NCI-H748 treated with DMSO at 0.1 percent for 48 hours (cell line): ENCODE results near the gene SURF4.
"Not testable (repeated sequence)": the region's sequence is repeated elsewhere in the genome, so short reads cannot be mapped to it uniquely, and the experiment has no call there.

Experiments
- DNase-seq: peaks from one replicate; lab custom pipeline; 2025; lab: John Stamatoyannopoulos, UW

SURF4 gene

GRCh38 chr9:133397370-133397769 lies 21.5 kb upstream of the SURF4 start:
- no peak for DNase-seq

DNA sequence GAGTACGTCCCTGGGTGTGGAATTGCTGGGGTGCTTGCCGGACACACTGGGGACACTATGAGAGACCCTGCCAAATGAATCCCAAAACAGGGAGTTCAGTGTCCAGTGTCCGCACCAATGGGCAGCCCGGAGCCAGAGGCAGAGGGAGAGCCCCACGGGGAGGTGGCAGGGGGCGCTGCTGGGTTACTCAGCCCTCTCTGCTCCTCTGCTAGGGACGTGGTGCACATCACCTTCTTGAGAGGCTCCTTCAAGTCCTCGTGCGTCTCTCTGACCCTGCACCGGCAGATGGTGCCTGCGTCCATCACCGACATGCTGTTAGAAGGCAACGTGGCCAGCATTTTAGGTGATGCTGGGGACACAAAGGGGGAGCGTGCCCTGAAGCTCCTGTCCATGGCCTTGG lies 21.1 kb upstream of the SURF4 start:
- no peak for DNase-seq

DNA sequence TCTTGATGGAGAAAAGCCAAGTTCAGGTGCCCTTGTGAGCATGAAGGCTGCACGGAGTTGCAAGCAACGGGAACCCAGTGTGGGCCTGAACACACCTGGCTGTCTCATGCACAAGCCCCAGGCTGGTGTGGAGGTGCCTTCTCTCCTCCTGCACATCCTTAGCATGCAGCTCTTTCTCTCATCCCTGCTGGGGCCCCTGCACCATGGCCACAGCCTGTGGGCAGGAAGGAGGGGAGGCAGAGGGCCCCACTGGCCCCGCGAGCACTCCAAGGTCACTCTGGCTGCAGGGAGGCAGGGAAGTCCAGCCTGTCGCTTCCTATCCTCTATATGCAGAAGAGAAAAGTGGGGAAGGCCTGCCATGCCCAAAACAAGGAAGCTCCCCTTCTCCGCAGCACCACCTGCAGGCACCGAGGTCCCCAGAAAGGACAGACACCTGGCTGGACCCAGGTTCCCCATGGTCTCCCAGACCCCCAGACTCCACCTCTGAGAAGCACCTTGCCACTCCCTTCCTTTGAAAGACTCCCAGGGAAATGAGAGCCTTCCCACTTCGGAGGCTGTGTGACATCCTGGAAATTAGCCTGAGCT lies 18.9 kb upstream of the SURF4 start:
- no peak for DNase-seq

DNA sequence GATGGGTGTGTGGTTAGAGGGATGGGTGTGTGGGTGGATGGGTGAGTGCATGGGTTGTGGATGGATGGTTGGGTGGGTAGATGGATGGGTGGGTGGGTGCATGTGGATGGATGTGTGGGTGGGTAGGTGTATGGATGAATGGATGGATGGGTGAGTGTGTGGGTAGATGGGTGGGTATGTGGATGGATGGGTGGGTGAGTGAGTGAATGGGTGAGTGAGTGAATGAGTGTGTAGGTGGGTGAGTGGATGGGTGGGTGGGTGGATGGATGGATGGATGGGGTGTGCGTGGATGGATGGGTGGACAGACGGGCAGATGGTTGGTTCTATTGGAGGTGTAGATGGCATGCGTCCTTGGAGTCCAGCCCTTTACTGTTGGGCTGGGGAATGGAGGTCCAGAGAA lies 17.5 kb upstream of the SURF4 start:
- DNase-seq = no peak

GRCh38 chr9:133392308-133392707 lies 16.4 kb upstream of the SURF4 start:
- not testable (repeated sequence) for DNase-seq

DNA sequence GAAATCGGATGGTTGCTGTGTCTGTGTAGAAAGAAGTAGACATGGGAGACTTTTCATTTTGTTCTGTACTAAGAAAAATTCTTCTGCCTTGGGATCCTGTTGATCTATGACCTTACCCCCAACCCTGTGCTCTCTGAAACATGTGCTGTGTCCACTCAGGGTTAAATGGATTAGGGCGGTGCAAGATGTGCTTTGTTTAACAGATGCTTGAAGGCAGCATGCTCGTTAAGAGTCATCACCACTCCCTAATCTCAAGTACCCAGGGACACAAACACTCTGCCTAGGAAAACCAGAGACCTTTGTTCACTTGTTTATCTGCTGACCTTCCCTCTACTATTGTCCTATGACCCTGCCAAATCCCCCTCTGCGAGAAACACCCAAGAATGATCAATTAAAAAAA lies 15.6 kb upstream of the SURF4 start:
- not testable (repeated sequence) for DNase-seq

DNA sequence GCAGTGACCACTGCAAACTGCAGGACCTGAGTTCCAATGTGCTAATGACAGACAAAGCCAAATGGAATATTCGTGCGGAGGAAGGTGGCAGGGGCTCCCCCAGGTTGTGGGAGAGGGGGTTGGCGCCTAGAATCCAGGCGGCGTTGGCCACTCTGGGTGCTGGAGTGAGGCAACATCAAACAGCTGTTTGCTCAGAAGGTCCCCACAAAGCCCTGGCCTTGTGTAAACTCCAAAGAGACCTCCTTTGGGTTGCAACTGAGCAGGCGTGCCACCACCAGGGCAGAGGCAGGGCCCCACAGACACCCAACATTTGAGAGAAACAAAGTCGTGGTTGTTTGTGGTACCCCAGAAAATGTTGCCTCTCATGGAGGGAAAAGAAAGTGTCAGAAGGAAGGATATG lies 14.9 kb upstream of the SURF4 start:
- no peak for DNase-seq

GRCh38 chr9:133389562-133389961 lies 13.7 kb upstream of the SURF4 start:
- DNase-seq = no peak

GRCh38 chr9:133389025-133389557 lies 13.2 kb upstream of the SURF4 start:
- DNase-seq = no peak

- no peak for DNase-seq
Observed at GRCh38 chr9:133387680-133388079, 11.8 kb upstream of the SURF4 start.

DNA sequence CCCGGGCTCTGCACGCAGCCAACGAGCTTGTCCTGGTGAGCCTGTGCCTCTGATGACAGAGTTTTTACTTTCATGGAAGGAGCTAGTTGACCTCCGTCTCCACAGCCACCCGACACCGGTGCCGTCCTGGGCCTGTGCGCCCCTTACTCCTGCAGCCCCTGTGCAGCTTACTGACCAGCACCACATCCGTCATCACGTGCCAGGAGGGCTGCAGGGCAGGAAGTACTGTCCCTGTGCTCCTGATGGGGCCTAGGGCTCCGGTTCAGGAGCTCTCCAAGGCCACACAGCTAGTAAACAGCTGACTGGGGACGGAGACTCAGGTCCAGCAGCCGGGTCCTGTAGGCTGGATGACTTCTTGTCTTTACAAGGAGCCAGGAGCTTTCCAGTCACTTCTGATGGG lies 10.5 kb upstream of the SURF4 start:
- DNase-seq = no peak

GRCh38 chr9:133385452-133385851 lies 9.6 kb upstream of the SURF4 start:
- no peak for DNase-seq

- DNase-seq = no peak
Observed at GRCh38 chr9:133384736-133385321, 9.0 kb upstream of the SURF4 start.

- no peak for DNase-seq
Observed at GRCh38 chr9:133383438-133383837, 7.6 kb upstream of the SURF4 start.

DNA sequence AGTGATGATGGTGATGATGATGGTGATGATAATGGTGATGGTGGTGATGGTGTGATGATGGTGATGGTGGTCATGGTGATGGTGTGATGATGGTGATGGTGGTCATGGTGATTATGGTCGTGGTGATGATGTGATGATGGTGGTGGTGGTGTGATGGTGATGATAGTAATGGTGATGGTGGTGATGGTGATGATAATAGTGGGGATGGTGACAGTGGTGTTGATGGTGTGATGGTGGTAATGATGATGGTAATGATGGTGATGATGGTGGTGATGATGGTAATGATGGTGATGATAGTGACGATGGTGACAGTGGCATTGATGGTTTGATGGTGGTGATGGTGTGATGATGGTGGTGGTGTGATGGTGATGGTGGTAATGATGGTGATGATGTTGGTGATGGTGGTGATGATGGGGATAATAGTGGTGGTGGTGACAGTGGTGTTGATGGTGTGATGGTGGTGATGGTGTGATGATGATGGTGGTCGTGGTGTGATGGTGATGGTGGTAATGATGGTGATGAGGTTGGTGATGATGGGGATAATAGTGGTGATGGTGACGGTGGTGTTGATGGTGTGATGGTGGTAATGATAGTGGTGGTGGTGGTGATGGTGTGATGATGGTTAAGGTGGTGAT lies 6.8 kb upstream of the SURF4 start:
- no peak for DNase-seq

- no peak for DNase-seq
Observed at GRCh38 chr9:133380734-133381133, 4.9 kb upstream of the SURF4 start.

- no peak for DNase-seq
Observed at GRCh38 chr9:133379153-133380086, 3.6 kb upstream of the SURF4 start.

DNA sequence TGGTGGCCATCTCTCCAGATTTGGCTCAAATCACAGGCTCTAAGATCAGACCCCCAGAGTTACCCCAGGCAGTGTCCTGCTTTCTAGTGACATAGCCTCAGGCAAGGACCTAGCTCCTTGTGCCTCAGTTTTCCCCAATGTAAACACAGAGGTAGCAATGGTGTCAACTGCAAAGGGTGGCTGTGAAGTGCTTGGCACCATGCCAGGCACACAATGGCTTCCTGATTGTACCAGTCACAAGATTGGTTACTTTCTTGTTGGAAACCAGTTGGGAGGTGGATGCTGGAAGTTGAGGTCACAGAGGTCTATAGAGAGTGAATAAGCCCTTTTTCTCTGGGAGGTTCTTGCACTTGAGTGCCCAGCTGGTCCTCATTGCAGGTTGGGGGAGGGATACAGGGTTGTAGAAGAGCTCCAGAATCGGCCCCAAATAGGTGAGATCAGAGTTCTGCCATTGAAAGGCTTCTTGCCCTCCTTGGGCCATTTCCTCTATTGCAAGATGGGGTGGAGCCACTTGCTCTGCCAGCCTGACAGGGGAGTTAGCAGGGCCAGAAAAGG lies 2.6 kb upstream of the SURF4 start:
- no peak for DNase-seq

DNA sequence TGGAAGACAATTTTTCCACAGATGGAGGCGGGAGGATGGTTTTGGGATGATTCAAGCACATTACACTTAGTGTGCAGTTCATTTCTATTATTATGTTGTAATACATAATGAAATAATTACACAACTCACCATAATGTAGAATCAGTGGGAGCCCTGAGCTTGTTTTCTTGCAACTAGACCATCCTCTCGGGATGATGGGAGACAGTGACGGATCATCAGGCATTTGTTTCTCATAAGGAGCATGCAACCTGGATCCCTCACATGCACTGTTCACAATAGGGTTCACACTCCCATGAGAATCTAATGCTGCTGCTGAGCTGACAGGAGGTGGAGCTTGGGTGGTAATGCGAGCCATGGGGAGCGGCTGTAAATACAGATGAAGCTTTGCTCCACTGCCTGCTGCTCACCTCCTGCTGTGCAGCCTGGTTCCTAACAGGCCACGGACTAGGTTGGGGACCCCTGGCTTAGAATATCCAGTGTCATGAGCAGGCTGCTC lies 1.9 kb upstream of the SURF4 start:
- DNase-seq = no peak

GRCh38 chr9:133377280-133377679 lies 1.4 kb upstream of the SURF4 start:
- DNase-seq = not testable (repeated sequence)

DNA sequence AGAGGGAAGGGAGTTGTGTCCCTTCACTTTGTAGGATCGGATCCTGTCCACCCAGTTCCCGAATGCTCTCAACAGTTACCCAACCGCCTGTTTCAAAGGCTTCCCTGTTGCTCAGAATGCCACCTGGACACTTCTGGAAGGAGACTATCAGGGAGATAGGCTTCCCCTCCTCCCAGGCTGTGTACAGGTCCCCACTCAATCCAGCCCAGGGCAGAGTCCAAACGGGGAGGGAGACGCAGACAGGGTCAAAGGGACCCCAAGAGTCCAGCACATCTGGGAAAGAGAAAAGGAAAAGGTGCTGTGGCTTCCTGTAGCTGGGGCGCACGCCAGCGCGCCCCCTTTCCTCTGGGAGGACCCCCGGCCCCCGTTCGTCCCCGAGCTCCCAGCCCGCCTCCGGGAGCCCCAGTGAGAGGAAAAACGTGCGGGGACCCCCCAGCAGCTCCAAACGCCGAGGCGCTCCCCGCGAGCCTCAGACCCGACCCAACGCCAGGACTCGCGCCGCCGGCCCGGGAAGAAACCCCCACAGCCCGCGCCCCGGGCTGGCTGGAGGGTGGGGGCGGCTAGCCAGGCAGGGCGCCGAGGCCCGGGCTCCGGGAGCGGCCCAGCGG lies 640 bp downstream of the SURF4 start:
- no peak for DNase-seq
